GM21526 (cell line): ENCODE data around the gene ERBIN.
"Not testable (repeated sequence)": the region's sequence is repeated elsewhere in the genome, so short reads cannot be mapped to it uniquely, and the experiment has no call there.

Source experiments
- ATAC-seq: cut with Tn5 transposase; IDR thresholded peaks from one replicate; pipeline ENCODE4 v1.9.1; 2021; ENCODE audit warnings: moderate library complexity; ENCODE audit not compliant: unreplicated experiment, low FRiP score

Gene ERBIN, protein sequence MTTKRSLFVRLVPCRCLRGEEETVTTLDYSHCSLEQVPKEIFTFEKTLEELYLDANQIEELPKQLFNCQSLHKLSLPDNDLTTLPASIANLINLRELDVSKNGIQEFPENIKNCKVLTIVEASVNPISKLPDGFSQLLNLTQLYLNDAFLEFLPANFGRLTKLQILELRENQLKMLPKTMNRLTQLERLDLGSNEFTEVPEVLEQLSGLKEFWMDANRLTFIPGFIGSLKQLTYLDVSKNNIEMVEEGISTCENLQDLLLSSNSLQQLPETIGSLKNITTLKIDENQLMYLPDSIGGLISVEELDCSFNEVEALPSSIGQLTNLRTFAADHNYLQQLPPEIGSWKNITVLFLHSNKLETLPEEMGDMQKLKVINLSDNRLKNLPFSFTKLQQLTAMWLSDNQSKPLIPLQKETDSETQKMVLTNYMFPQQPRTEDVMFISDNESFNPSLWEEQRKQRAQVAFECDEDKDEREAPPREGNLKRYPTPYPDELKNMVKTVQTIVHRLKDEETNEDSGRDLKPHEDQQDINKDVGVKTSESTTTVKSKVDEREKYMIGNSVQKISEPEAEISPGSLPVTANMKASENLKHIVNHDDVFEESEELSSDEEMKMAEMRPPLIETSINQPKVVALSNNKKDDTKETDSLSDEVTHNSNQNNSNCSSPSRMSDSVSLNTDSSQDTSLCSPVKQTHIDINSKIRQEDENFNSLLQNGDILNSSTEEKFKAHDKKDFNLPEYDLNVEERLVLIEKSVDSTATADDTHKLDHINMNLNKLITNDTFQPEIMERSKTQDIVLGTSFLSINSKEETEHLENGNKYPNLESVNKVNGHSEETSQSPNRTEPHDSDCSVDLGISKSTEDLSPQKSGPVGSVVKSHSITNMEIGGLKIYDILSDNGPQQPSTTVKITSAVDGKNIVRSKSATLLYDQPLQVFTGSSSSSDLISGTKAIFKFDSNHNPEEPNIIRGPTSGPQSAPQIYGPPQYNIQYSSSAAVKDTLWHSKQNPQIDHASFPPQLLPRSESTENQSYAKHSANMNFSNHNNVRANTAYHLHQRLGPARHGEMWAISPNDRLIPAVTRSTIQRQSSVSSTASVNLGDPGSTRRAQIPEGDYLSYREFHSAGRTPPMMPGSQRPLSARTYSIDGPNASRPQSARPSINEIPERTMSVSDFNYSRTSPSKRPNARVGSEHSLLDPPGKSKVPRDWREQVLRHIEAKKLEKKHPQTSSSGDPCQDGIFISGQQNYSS (N-terminal part only)

DNA sequence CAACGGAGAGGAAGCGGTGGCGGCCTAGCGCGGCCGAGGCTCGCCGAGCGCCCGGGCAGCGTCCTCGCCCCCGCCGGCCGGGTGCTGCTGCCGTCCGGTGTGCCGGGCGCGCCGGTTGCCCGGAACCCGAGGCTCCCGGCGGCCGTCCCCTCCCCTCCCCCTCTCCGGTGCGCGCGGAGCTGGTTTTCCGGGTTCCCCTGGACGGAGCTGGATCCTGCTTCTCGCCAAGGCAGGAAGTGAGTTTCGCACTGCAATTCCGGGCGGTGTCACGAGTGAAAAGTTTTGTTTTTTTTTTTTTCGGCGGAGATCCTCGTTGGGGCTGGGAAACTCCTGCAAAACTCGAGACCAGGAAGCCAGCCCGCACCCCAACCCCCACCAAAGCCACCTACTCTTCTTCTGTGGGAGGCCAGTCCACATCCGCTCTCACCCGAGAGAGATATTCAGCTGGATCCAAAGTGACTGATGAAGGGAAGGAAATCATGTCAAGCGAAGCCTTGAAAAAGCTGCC is at the start of gene ERBIN:
Gene ERBIN, plus strand, starts transcription at position 300 of the 508 bp plus-strand sequence. CDS start 66,144 bp downstream, outside the sequence.
- peak; percentile 21 for ATAC-seq

DNA sequence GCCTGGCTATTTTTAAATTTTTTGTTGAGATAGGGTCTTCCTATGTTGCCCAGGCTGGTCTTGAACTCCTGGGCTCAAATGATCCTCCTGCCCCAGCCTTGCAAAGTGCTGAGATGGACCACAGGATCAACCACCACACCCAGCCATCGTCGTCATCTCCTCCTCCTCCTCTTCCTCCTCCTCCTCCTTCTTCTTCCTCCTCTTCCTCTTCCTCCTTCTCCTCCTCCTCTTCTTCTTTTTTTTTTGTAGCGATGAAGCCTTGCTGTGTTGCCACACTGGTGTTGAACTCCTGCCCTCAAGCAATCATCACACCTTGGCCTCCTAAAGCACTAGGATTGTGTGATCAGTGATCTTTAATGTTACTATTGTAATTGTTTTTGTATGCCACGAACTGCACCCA is 49.4 kb upstream of the ERBIN start:
- ATAC-seq: no peak

DNA sequence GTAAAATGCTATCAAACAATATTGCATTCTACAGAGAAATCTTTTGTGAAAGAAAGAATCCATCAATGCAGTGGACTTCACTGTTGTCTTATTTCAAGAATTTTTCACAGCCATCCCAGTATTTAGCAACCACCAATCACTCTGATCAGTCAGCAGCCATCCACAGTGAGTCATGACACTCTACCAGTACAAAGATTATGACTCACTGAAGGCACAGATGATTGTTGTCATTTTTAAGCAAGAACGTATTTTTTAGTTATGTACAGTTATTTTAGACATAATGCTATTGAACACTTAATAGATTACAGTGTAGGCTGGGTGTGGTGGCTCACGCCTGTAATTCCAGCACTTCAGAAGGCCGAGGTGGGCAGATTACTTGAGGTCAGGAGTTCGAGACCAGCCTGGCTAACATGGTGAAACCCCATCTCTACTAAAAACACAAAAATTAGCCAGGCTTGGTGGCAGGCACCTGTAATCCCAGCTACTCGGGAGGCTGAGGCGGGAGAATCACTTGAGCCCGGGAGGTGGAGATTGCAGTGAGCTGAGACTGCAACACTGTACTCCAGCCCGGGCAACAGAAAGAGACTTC is 46.6 kb upstream of the ERBIN start:
- ATAC-seq: not testable (repeated sequence)

DNA sequence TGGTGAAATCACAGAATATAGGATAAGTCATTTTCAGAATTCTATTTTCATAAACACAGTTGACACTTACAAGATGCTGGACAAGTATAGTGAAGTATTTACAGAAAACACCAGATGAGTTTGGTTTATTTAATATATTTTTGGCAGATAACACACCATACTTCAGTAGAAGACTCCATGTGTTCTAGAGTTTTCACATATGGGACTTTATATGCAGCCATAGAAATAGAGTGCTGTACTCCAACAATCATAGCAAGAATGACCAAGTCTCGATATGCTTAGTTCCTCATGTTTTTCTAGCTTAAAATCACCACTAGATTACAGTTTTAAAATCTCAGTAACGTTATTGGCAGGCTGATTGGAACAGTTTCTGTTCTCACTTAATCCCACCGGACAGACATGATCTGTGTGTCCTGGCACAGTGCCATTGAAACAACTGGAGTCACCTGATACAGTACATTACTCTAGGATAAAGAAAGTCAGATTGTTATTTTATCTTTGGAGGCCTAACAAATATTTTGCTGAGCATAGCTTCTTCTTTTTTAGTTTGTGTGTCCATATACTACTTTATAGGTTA is 45.8 kb upstream of the ERBIN start:
- no peak for ATAC-seq

DNA sequence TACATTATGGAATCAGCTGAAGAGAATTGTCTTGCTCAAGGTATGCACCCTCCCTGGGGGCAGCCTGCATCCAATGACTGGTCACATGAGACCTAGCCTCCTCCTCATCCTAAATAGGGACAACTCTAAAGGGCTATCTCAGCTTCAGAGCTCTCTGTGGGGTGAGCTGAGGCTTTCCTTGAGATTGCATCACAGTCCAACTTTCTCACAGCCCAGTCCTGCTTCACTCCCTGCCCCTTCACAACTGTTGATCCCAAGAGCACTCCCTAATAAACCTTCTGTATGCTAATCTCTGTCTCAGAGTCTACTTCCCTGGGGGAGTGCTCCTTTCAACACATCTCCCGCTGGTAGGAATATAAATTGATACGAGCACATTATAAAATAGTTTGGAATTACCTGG is 44.1 kb upstream of the ERBIN start:
- ATAC-seq: no peak

DNA sequence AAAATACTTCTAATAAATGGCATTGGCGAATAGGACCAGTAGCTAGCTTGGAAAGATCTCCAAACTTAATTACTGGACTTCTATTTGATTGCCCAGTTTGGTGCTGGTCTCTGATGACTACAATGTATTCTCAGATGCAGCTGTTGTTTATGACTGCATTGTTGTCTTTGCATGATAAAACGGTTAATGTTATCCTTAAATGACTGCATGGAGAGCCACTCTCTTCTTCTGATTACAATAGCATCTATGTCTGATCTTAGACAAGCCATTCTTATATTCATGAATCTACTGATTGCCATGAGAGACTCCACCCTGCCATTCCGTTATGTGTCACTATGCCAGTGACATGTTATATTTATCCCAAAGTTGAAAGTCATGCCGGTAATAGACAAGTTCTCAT is 42.9 kb upstream of the ERBIN start:
- no peak for ATAC-seq

DNA sequence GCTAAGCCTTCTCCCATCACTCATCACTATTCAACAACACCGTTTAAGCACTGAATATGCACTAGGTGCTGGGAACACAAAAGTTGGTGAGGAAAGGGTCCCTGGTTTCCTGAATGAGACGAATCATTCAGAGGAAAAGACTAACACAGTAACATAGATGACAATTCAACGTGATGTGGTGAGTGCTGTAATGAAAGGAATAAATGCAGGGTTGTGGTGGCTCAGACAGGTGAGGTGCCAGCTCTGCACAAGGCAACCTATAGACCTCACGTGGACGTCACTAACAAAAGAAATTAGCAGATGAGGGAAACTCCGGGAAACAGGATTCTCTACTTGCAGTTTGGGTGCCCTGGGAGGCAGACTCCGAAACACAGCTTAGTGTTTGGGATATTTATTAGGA is 40.0 kb upstream of the ERBIN start:
- ATAC-seq: no peak

DNA sequence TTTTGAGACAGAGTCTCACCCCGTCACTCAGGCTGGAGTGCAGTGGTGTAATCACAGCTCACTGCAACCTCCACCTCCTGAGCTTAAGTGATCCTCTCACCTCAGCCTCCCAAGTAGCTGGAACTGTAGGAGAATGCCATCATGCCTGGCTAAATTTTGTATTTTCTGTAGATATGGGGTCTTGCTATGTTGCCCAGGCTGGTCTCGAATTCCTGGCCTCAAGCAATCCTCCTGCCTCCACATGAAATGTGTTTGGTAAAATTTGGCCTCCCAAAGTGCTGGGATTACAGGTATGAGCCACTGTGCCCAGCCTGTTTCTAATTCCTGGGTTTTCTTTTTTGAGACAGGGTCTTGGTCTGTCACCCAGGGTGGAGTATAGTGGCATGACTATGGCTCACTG is 34.4 kb upstream of the ERBIN start:
- ATAC-seq: not testable (repeated sequence)

DNA sequence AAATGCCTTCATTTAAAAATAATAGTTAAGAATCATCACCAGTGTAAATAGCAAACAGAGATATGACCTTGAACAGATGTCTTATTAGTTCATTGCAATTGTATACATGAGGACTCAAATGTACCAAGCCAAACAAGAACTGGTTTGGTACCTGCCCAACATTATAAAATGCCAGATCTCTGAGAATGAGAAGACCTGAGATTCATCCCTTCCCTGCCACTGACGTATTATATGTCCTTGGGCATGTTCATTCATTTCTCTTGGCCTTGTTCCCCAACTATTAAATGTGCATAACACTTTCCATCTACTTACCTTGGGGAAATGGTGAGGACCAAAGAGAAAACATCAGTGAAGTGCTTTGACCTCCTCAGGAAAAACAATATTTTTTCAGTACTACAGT is 33.6 kb upstream of the ERBIN start:
- ATAC-seq: no peak

DNA sequence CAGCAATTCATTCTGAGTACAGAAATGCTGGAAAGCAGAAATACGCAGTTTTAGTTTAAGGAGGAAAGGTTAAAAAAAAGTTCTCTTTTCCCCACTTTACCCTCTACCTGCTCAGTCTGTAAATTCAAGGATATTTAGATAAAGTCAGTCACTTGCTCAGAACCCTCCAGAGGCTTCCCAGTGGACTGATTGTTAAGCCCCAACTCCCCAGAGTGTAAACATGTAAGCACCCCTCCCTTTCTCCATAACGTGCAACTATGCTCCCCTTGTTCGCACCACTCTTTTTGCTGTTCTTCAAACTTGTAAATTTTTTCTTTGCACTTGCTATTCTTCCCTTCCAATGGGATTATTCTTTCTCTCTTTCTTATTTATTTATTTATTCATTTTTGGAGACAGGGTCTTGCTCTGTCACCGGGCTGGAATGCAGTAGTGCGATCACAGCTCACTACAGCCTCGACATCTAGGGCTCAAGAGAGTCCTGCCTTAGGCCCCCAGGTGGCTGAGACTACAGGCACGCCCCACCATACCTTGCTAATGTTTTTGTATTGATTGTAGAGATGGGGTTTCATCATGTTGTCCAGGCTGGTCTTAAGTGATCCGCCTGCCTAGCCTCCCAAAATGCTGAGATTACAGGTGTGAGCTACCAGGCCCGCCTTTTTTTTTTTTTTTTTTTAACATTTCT is 32.5 kb upstream of the ERBIN start:
- no peak for ATAC-seq

DNA sequence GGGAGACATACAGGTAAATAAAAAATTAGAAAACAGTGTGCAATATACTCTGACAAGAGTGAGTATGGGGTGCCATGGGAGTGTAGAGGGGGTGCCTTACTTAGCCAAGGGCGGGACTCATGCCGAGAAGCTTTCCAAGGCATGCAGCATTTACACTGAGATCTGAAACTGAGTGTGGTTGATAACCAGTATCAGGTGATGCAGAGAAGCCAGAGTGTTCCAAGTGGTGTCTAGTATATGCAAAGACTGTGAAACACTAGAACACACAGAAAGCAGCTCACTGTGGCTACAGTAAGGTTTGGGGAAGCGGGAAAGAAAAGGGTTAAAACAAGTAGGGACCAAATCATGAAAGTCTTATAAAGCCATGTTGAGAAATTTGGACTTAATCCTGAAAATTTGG is 30.5 kb upstream of the ERBIN start:
- no peak for ATAC-seq

DNA sequence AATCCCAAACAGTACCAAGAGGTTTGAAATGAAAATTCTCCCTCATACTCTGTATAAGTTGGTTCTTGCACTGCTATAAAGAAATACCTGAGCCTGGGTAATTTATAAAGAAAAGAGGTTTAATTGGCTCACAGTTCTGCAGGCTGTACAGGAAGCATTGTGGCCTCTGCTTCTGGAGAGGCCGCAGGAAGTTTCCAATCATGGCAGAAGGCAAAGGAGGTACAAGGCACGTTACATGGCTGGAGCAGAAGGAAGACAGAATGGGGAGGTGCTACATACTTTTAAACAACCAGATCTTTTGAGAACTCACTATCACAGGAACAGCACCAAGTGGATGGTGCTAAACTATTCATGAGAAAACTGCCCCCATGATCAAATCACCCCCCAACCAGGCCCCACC is 25.6 kb upstream of the ERBIN start:
- no peak for ATAC-seq

DNA sequence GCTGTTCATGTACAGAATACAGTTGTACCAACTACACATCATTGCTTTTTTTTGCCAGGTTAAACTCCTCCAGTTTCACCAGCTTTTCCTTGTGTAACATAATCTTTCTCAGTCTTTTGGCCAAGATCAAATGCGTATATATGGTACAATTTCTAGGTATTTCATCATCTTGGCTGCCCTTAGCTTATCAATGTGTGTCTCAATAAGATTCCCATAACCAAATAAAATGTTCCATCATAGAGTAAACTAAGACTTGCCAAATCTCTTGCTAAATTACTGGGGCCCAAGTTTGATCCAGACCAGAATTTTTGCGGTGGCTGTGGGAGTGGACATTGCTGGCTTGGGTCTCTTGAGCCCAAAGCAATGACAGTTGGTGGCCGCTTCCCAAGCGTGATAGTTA is 24.3 kb upstream of the ERBIN start:
- ATAC-seq: no peak

DNA sequence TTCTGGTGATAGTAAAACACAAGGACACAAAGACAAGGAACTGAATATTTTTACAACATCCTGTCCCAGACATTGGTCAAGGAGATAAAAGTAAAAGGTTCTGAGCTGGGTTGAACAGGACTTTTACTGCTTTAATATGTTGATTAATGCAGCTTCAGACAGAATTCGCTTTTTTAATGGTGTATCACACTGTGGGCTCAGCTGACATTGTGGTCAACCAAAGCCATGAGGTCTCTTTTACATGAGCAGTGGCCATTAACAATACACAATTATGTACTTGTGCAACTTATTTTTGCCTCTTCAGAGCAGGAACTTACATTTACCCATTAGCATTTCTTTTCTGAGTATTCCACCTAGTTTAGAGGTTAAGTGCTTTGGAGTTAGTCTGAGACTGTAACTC is 22.8 kb upstream of the ERBIN start:
- no peak for ATAC-seq

DNA sequence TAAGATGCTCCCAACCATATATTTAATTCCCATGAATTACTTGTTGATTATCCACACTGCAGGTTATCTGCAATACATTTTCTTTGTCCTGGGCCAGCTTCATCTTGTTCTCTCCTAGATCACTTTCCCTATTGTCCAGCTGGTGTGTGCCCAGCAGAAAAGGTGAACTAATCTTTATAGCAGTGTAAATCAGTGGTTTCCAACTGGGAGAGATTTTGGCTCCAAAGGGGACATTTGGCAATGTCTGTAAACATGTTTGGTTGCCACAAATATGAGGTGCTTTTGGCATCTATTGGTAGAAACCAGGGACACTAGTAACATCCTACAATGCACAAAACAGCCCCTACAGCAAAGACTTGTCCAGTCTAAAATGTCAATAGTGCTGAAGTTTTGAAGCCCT is 20.1 kb upstream of the ERBIN start:
- no peak for ATAC-seq

DNA sequence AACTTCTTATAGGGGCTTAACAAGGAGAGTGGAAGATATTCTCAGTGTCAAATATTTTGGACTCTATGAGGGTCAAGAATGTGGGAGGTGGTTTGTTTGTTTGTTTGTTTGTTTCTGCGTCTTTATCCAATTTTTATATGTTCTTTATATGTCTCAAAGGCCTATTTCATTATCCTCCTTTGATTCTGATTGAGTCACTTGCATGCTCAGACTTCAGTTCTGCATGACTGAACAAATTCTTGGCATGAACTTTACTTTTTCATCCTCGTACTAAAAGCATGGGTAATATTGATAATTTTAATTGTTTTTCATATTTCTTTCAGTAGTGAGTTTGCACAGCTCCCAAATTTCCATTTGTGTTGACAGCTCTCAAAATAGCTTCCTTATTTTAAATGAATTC is 19.2 kb upstream of the ERBIN start:
- no peak for ATAC-seq

DNA sequence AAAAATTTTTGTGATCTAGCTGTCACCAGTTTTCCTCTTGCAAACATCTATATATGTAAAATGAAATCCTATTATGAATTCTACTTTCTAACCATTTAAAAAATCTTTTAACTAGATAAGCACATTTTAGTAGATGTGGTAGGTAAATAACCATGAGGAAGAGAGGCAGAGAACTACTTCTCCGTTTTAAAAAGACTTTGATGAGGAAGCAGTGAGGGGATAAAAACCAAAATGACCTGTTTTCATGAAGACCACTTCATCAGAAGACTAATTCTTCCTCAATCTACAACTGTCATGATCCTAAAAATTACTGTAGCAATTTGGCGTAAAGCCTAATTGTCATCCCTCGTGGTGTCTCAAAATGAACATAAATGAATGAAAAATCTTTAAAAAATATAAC is 15.7 kb upstream of the ERBIN start:
- no peak for ATAC-seq

DNA sequence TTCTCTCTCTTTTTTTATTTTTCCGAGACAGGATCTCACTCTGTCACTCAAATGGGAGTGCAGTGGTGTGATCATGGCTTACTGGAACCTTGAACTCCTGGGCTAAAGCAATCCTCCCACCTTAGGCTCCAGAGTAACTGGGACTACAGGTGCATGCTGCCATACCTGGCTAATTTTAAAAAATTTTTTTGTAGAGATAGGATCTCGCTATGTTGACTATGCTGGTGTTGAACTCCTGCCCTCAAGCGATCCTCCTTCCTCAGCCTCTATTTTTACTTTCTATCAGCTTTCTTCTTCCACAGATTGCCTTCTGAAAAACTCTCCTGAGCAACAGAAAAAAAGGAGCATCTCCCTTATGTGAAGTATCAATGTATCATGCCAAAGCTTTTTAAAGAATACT is 14.1 kb upstream of the ERBIN start:
- ATAC-seq: no peak

DNA sequence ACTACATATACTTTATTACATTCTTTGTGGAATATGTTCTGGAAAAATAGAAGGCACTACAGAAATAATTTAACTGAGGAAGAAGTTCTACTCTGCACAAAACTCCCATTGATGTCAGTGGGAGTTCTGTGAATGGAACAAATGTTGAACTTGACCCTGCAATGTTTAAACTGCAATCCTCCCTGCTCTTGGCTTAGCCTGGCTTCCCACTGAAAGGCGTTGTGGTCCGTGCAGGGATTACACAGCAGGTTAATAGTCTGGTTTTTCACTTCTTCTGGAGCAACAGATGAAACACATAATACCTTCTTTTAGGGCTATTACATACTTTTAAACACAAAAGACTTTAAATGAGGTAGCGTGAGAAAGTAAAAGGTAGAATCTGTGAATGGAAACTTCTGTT is 12.9 kb upstream of the ERBIN start:
- no peak for ATAC-seq
